Mesenchymal stem cell (in vitro differentiated cells and primary cell): ENCODE results near the gene MAGIX.

Source experiments
- DNase-seq: peaks from one replicate; pipeline ENCODE4 v3.0.0-alpha.2; 2013
- H2AFZ ChIP-seq: one replicate; pipeline ENCODE4 v1.6.1; 2013; ENCODE audit warnings: low read depth, mild to moderate bottlenecking, control low read depth, inconsistent platforms, low read length, moderate library complexity
- H2AK5ac ChIP-seq: 2 replicates; pipeline ENCODE4 v1.6.1; 2013; ENCODE audit warnings: low read length, moderate library complexity, mild to moderate bottlenecking, inconsistent platforms; ENCODE audit not compliant: severe bottlenecking
- H2BK120ac ChIP-seq: one replicate; pipeline ENCODE4 v1.6.1; 2013; ENCODE audit warnings: low read depth, mild to moderate bottlenecking, inconsistent platforms, low read length, moderate library complexity
- H2BK12ac ChIP-seq, 2 experiments: one replicate each; pipeline ENCODE4 v1.6.1; 2013; ENCODE audit warnings: inconsistent platforms in 2 of 2, low read length in 2 of 2, mild to moderate bottlenecking in 2 of 2, moderate library complexity in 2 of 2, control low read depth in 1 of 2
- H2BK15ac ChIP-seq: one replicate; pipeline ENCODE4 v1.6.1; 2013; ENCODE audit warnings: mild to moderate bottlenecking, low read depth, inconsistent platforms; ENCODE audit not compliant: poor library complexity, severe bottlenecking
- H2BK5ac ChIP-seq: 2 replicates; pipeline ENCODE4 v1.6.1; 2013; ENCODE audit warnings: low read depth, mild to moderate bottlenecking, low read length, control low read depth, inconsistent platforms; ENCODE audit not compliant: poor library complexity, severe bottlenecking
- H3K14ac ChIP-seq, 2 experiments: one replicate each; pipeline ENCODE4 v1.6.1; 2013; ENCODE audit warnings: inconsistent platforms in 2 of 2, low read length in 2 of 2, control low read depth in 1 of 2, mild to moderate bottlenecking in 1 of 2, moderate library complexity in 1 of 2
- H3K18ac ChIP-seq, 2 experiments: one replicate each; pipeline ENCODE4 v1.6.1; 2013; ENCODE audit warnings: inconsistent platforms in 2 of 2, low read length in 2 of 2, control low read depth in 1 of 2, low read depth in 1 of 2, mild to moderate bottlenecking in 1 of 2
- H3K23ac ChIP-seq, 2 experiments: one replicate each; pipeline ENCODE4 v1.6.1; 2013; ENCODE audit warnings: inconsistent platforms in 2 of 2, low read length in 2 of 2, mild to moderate bottlenecking in 2 of 2, moderate library complexity in 2 of 2, control low read depth in 1 of 2
- H3K27ac ChIP-seq: 2 replicates; pipeline ENCODE4 v1.5.1; 2013; ENCODE audit warnings: mild to moderate bottlenecking, moderate library complexity, low read length, control low read depth, inconsistent platforms; ENCODE audit not compliant: poor library complexity, severe bottlenecking
- H3K27me3 ChIP-seq, 2 experiments: 2 replicates each; pipeline versions ENCODE4 v1.6.1 to v1.7.0; 2013; ENCODE audit warnings: low read length in 2 of 2, mild to moderate bottlenecking in 2 of 2, moderate library complexity in 2 of 2, control low read depth in 1 of 2, inconsistent platforms in 1 of 2; ENCODE audit not compliant: control insufficient read depth in 1 of 2, insufficient read depth in 1 of 2
- H3K36me3 ChIP-seq, 2 experiments: 2 replicates each; pipeline versions ENCODE4 v1.6.1 to v1.7.0; 2013; ENCODE audit warnings: low read length in 2 of 2, control low read depth in 1 of 2, inconsistent platforms in 1 of 2, low read depth in 1 of 2, mild to moderate bottlenecking in 1 of 2; ENCODE audit not compliant: insufficient read depth in 2 of 2, control insufficient read depth in 1 of 2
- H3K4ac ChIP-seq, 2 experiments: one replicate each; pipeline ENCODE4 v1.6.1; 2013; ENCODE audit warnings: inconsistent platforms in 2 of 2, low read length in 2 of 2, mild to moderate bottlenecking in 2 of 2, moderate library complexity in 2 of 2, control low read depth in 1 of 2, low read depth in 1 of 2
- H3K4me1 ChIP-seq: 2 replicates; pipeline ENCODE4 v1.6.1; 2013; ENCODE audit warnings: low read depth, low read length, control low read depth; ENCODE audit not compliant: control insufficient read depth, insufficient read depth
- H3K4me2 ChIP-seq: 2 replicates; pipeline ENCODE4 v1.6.1; 2013; ENCODE audit warnings: low read length, mild to moderate bottlenecking, inconsistent platforms; ENCODE audit not compliant: poor library complexity, severe bottlenecking
- H3K4me3 ChIP-seq, 2 experiments: 2 replicates each; pipeline versions ENCODE4 v1.5.1 to v1.7.0; 2013; ENCODE audit warnings: low read length in 2 of 2, mild to moderate bottlenecking in 2 of 2, control low read depth in 1 of 2, low read depth in 1 of 2; ENCODE audit not compliant: insufficient read depth in 1 of 2
- H3K79me1 ChIP-seq: replicated peaks from 2 replicates; pipeline ENCODE4 v1.6.1; 2013; ENCODE audit warnings: mild to moderate bottlenecking, control low read depth, low read length, inconsistent platforms; ENCODE audit not compliant: poor library complexity, severe bottlenecking
- H3K9ac ChIP-seq: 2 replicates; pipeline ENCODE4 v1.7.0; 2013; ENCODE audit warnings: mild to moderate bottlenecking, low read length, moderate library complexity
- H3K9me3 ChIP-seq: 2 replicates; pipeline ENCODE4 v1.7.0; 2013; ENCODE audit warnings: mild to moderate bottlenecking, low read length; ENCODE audit not compliant: control insufficient read depth
- H4K8ac ChIP-seq: one replicate; pipeline ENCODE4 v1.6.1; 2013; ENCODE audit warnings: inconsistent platforms, mild to moderate bottlenecking, low read length, moderate library complexity
- H4K91ac ChIP-seq: one replicate; pipeline ENCODE4 v1.6.1; 2013; ENCODE audit warnings: mild to moderate bottlenecking, low read length, inconsistent platforms
- WGBS: methylation state at CpG from one replicate; pipeline ENCODE4 v1.1.7; 2013; ENCODE audit warnings: mixed read lengths; 5-methylcytosine and 5-hydroxymethylcytosine counted together

The MAGIX gene

GRCh38 chrX:49155900-49156837 lies 6.4 kb upstream of the MAGIX start:
- H2BK120ac ChIP-seq, result peak overlapping the region; percentile 79
- H2BK5ac ChIP-seq, result peak overlapping the region; percentile 79
- peak overlapping the region; percentile 53 for H3K4me2 ChIP-seq
- no peak overlapping the region for H2BK15ac ChIP-seq
- H3K27ac ChIP-seq, result peak overlapping the region; percentile 97
- peak overlapping the region; percentile 88 for H3K9ac ChIP-seq
- H3K4ac ChIP-seq, result peak overlapping the region in 1 of 2 experiments; percentile 75
- H3K4me1 ChIP-seq, result peaks cover 3% of the 10 kb centered on the region
- no peak overlapping the region for H2BK12ac ChIP-seq
- peak overlapping the region; percentile 63 for H2AFZ ChIP-seq
- H4K8ac ChIP-seq, result peak overlapping the region; percentile 90
- no peaks in the 10 kb centered on the region for H3K9me3 ChIP-seq
- WGBS, result 7% methylated on average over 36 of the region's 65 CpGs
- H3K79me1 ChIP-seq, result no peaks in the 10 kb centered on the region
- H3K23ac ChIP-seq, result no peak overlapping the region
- DNase-seq, result peak; percentile 91
- H3K4me3 ChIP-seq, result peak overlapping the region; percentile 44 to 71
- no peaks in the 10 kb centered on the region for H3K36me3 ChIP-seq
- H3K14ac ChIP-seq, result no peak overlapping the region
- no peak overlapping the region for H2AK5ac ChIP-seq
- peak overlapping the region; percentile 79 to 80 for H3K18ac ChIP-seq
- no peaks in the 10 kb centered on the region for H3K27me3 ChIP-seq
- H4K91ac ChIP-seq, result peak overlapping the region; percentile 75

GRCh38 chrX:49157194-49157593 lies 5.4 kb upstream of the MAGIX start:
- H3K36me3 ChIP-seq, result no peaks in the 10 kb centered on the region
- no peak overlapping the region for H3K4me2 ChIP-seq
- no peak overlapping the region for H3K23ac ChIP-seq
- no peak for DNase-seq
- H3K4ac ChIP-seq, result no peak overlapping the region
- WGBS, result 67% methylated on average over 17 of the region's 25 CpGs
- no peak overlapping the region for H4K91ac ChIP-seq
- no peak overlapping the region for H2BK5ac ChIP-seq
- H3K4me1 ChIP-seq, result peaks cover 3% of the 10 kb centered on the region
- H3K9ac ChIP-seq, result no peak overlapping the region
- H3K9me3 ChIP-seq, result no peaks in the 10 kb centered on the region
- no peak overlapping the region for H4K8ac ChIP-seq
- no peak overlapping the region for H2BK120ac ChIP-seq
- H3K14ac ChIP-seq, result no peak overlapping the region
- H2AK5ac ChIP-seq, result no peak overlapping the region
- H3K79me1 ChIP-seq, result no peaks in the 10 kb centered on the region
- H3K27me3 ChIP-seq, result no peaks in the 10 kb centered on the region
- H2BK12ac ChIP-seq, result peak overlapping the region in 1 of 2 experiments; percentile 39
- no peak overlapping the region for H3K18ac ChIP-seq
- no peak overlapping the region for H2AFZ ChIP-seq
- no peak overlapping the region for H2BK15ac ChIP-seq
- no peak overlapping the region for H3K27ac ChIP-seq
- no peak overlapping the region for H3K4me3 ChIP-seq

DNA sequence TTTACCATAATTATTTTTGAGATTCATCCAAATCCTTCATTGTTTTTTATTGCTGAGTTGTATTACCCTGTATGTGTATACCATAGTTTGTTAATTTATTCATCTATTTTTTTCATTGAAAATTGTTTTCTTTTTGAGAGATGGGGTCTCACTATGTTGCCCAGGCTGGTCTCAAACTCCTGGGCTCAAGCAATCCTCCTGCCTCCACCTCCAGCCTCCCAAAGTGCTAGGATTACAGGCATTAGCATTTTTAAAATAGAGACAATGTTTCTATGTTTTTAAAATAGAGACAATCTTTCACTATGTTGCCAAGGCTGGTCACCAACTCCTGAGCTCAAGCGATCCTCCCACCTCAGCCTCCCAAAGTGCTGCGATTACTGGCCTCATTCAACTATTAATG lies 1.6 kb upstream of the MAGIX start:
- no peak overlapping the region for H2BK15ac ChIP-seq
- H2AFZ ChIP-seq, result no peak overlapping the region
- DNase-seq, result no peak
- no peaks in the 10 kb centered on the region for H3K36me3 ChIP-seq
- no peak overlapping the region for H2BK5ac ChIP-seq
- no peak overlapping the region for H3K23ac ChIP-seq
- H2BK120ac ChIP-seq, result no peak overlapping the region
- H4K91ac ChIP-seq, result no peak overlapping the region
- no peak overlapping the region for H3K4me3 ChIP-seq
- H3K9me3 ChIP-seq, result no peaks in the 10 kb centered on the region
- H3K27me3 ChIP-seq, result no peaks in the 10 kb centered on the region
- no peak overlapping the region for H2BK12ac ChIP-seq
- no peak overlapping the region for H3K27ac ChIP-seq
- H4K8ac ChIP-seq, result no peak overlapping the region
- no peak overlapping the region for H3K18ac ChIP-seq
- H2AK5ac ChIP-seq, result no peak overlapping the region
- H3K4me2 ChIP-seq, result no peak overlapping the region
- H3K79me1 ChIP-seq, result no peaks in the 10 kb centered on the region
- H3K4me1 ChIP-seq, result peaks cover 7% of the 10 kb centered on the region
- H3K9ac ChIP-seq, result no peak overlapping the region
- WGBS, result no CpG with 5 or more reads among the region's 2 CpGs
- H3K4ac ChIP-seq, result no peak overlapping the region
- H3K14ac ChIP-seq, result no peak overlapping the region

DNA sequence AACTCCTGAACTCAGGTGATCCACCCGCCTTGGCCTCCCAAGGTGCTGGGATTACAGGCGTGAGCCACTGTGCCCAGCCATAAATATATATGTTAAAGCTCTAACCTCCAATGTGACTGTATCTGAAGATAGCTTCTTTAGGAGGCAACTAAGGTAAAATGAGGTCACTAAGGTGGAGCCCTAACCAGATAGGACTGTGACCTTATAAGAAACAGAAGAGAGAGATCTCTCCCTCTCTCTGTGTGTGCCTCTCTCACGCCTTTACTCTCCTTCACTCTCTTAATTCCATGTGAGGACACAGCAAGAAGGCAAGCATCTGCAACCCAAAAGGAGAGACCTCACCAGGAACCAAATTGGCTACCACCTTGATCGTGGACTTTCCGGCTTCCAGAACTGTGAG lies 926 bp upstream of the MAGIX start:
- 100% methylated on average over 2 of the region's 5 CpGs for WGBS
- no peak overlapping the region for H3K9ac ChIP-seq

More for the DNA sequence above, 926 bp upstream of the MAGIX start:
- Histone ChIP-seq H3K23ac (no peak overlapping the region), H4K8ac (no peak overlapping the region), H3K4ac (no peak overlapping the region), H3K4me1 (peaks cover 5% of the 10 kb centered on the region), H2BK120ac (no peak overlapping the region), H3K79me1 (no peaks in the 10 kb centered on the region), H2AK5ac (no peak overlapping the region), H3K27ac (no peak overlapping the region), H3K36me3 (no peaks in the 10 kb centered on the region), H2BK12ac (no peak overlapping the region), H3K27me3 (no peaks in the 10 kb centered on the region), H3K4me3 (no peak overlapping the region), H2AFZ (no peak overlapping the region), H3K9me3 (no peaks in the 10 kb centered on the region), H2BK5ac (no peak overlapping the region), H2BK15ac (no peak overlapping the region), H3K4me2 (no peak overlapping the region), H3K14ac (no peak overlapping the region), H4K91ac (no peak overlapping the region), H3K18ac (no peak overlapping the region)
- DNase-seq, result no peak
